PC-9 (cell line): ENCODE data around the gene SERINC5.

Experiments
- EZH2 ChIP-seq: fragments of 200-600 bp; sonication (generic); IDR thresholded peaks from 2 replicates; pipeline ENCODE4 v1.8.0; 2017; ENCODE audit warnings: antibody characterized with exemption, low read depth
- TF ChIP-seq, protein P1 (sequence below): fragments of 200-600 bp; sonication (generic); conservative IDR thresholded peaks from 2 replicates; pipeline ENCODE4 v1.6.1; 2017; ENCODE audit warnings: mixed run types, antibody characterized with exemption, mild to moderate bottlenecking, moderate library complexity

DNA sequence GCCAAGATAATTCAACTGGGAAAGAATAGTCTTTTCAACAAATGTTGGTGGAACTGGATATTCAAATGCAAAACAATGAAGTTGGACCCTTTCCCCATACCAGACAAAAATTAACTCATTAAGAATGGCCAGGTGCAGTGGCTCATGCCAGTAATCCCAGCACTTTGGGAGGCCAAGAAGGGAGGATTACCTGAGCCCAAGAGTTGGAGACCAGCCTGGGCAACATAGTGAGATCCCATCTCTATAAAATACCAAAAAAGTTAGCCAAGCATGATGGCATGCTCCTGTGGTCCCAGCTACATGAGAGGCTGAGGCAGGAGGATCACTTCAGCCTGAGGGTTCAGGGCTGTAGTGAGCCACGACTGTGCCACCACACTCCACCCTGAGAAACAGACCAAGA is 24.2 kb downstream of the SERINC5 start:
- TF ChIP-seq, protein P1, sequence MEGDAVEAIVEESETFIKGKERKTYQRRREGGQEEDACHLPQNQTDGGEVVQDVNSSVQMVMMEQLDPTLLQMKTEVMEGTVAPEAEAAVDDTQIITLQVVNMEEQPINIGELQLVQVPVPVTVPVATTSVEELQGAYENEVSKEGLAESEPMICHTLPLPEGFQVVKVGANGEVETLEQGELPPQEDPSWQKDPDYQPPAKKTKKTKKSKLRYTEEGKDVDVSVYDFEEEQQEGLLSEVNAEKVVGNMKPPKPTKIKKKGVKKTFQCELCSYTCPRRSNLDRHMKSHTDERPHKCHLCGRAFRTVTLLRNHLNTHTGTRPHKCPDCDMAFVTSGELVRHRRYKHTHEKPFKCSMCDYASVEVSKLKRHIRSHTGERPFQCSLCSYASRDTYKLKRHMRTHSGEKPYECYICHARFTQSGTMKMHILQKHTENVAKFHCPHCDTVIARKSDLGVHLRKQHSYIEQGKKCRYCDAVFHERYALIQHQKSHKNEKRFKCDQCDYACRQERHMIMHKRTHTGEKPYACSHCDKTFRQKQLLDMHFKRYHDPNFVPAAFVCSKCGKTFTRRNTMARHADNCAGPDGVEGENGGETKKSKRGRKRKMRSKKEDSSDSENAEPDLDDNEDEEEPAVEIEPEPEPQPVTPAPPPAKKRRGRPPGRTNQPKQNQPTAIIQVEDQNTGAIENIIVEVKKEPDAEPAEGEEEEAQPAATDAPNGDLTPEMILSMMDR: no peak
- no peak for TF ChIP-seq EZH2
